Measurements from ENCODE around the gene FMN2. TPM values are rescaled to one million over a fixed set of nuclear protein-coding genes. Genes with fewer than 3 reads are reported as not detected.

The FMN2 gene
- total RNA-seq, 1 experiment from 2014 or later, result 0.59 TPM

- no peaks in the 10 kb centered on the region for H3K27me3 ChIP-seq (ENCODE audit: insufficient read depth, low read length)
- no peak overlapping the region for H4K91ac ChIP-seq (ENCODE audit: insufficient read length, low read depth, low read length)
- no peak overlapping the region for H3K27ac Mint-ChIP-seq
- no peak overlapping the region for H3K27ac ChIP-seq (ENCODE audit: insufficient read length, low read depth, low read length)
- H4K20me1 ChIP-seq (ENCODE audit: control insufficient read depth, insufficient read depth, insufficient read length), result no peaks in the 10 kb centered on the region
- no peak overlapping the region for H2BK120ac ChIP-seq (ENCODE audit: low read depth, low read length, poor library complexity, severe bottlenecking)
- no peak overlapping the region for H3K56ac ChIP-seq (ENCODE audit: insufficient read length, low read depth, low read length)
- no peaks in the 10 kb centered on the region for H3K79me2 ChIP-seq (ENCODE audit: insufficient read depth, low read length)
- H3K9me3 ChIP-seq (ENCODE audit: control insufficient read depth, low read depth, low read length), result no peaks in the 10 kb centered on the region
- no peak overlapping the region for H3K4me3 Mint-ChIP-seq
- DNase-seq, result no peak
- no peaks in the 10 kb centered on the region; the same call in 1 of the 2 replicates for H3K27me3 Mint-ChIP-seq (ENCODE audit: low read depth)
- H3K14ac ChIP-seq (ENCODE audit: insufficient read depth, low read length), result no peak overlapping the region
- WGBS (ENCODE audit: extremely low coverage, insufficient read length, low lambda C conversion rate), result no CpG with 5 or more reads among the region's 4 CpGs
- H4K5ac ChIP-seq (ENCODE audit: insufficient read length, low read depth, low read length), result no peak overlapping the region
- H2AK5ac ChIP-seq (ENCODE audit: insufficient read length, low read length), result no peak overlapping the region
- H3K23me2 ChIP-seq (ENCODE audit: insufficient read length, low read depth, low read length, poor library complexity, severe bottlenecking), result no peaks in the 10 kb centered on the region
- no peak overlapping the region for H2BK5ac ChIP-seq (ENCODE audit: insufficient read length, low read length)
- H3K79me1 ChIP-seq (ENCODE audit: insufficient read depth, low read depth, low read length, poor library complexity, severe bottlenecking), result no peaks in the 10 kb centered on the region
- H3K4ac ChIP-seq (ENCODE audit: low read depth, low read length), result no peak overlapping the region
- H2AFZ ChIP-seq (ENCODE audit: low read length), result no peak overlapping the region
- no peak overlapping the region for H2BK20ac ChIP-seq (ENCODE audit: low read depth, low read length, poor library complexity, severe bottlenecking)
- H4K8ac ChIP-seq (replicated peaks; ENCODE audit: insufficient read length, low read depth, low read length), result no peak overlapping the region
- no peak overlapping the region for H3K9ac ChIP-seq (ENCODE audit: extremely low read depth, insufficient read length, low read length)
- no peaks in the 10 kb centered on the region for H3K4me1 Mint-ChIP-seq
- H3K9me3 Mint-ChIP-seq, result no peaks in the 10 kb centered on the region
- H2BK15ac ChIP-seq (ENCODE audit: low read depth, low read length), result no peak overlapping the region
- no peak overlapping the region for H3K23ac ChIP-seq (ENCODE audit: insufficient read length, low read depth, low read length)
- H3K4me2 ChIP-seq (ENCODE audit: insufficient read depth, insufficient read length, low read length), result no peak overlapping the region
- H3K4me1 ChIP-seq (ENCODE audit: insufficient read depth, low read length), result no peaks in the 10 kb centered on the region
- no peak for TF ChIP-seq CTCF (conservative IDR thresholded peaks at IDR 0.05)
- no peak overlapping the region for H3K18ac ChIP-seq (ENCODE audit: insufficient read length, low read depth, low read length)
- no peaks in the 10 kb centered on the region for H3K36me3 Mint-ChIP-seq (ENCODE audit: insufficient read depth in 1 of 3, low read depth in 3 of 3)
- no peak overlapping the region for H3T11ph ChIP-seq (ENCODE audit: low read length)
- H2BK12ac ChIP-seq (ENCODE audit: insufficient read length, low read depth, low read length), result no peak overlapping the region
Observed at GRCh38 chr1:240517891-240518290, 426.2 kb downstream of the FMN2 start.
